HepG2 (cell line): ENCODE measurements around the gene ADAR. TPM values are rescaled to one million over a fixed set of nuclear protein-coding genes. Genes with fewer than 3 reads are reported as not detected.

Experiments used
- ATAC-seq: fragments of 200-7000 bp; cut with Tn5 transposase; 3 replicates; pipeline ENCODE4 v1.9.1; 2020; ENCODE audit warnings: mild to moderate bottlenecking, moderate library complexity
- BruUV-seq: library from RNA; stranded (reverse); fragments of 400-500 nt; replicated peaks from 2 replicates; lab custom pipeline; 2021; lab: Mats Ljungman, UMichigan
- CTCF ChIA-PET: fragments of 300-600 bp; formaldehyde crosslinking; extraction: SDS; loops from one replicate; lab custom pipeline; 2021; ENCODE audit warnings: low total read pairs, inconsistent platforms, low intra/inter-chr PET ratio; lab: Yijun Ruan, JAX
- POLR2A ChIA-PET: fragments of 350-600 bp; sonication (Branson Sonifier 250); formaldehyde crosslinking; loops from one replicate; lab custom pipeline; 2020; ENCODE audit warnings: antibody characterized with exemption, inconsistent platforms; lab: Yijun Ruan, JAX
- DNase-seq: peaks from one replicate; pipeline ENCODE4 v3.0.0-alpha.2; 2015; ENCODE audit warnings: low spot score
- FAIRE-seq: peaks from 3 replicates; lab custom pipeline; 2011; peaks lifted over from hg19 to GRCh38; lab: Jason Lieb, UNC
- H2AFZ ChIP-seq: one replicate; pipeline ENCODE4 v1.6.1; 2011; ENCODE audit warnings: low read length, inconsistent platforms
- H3K27ac ChIP-seq: fragments of 300-600 bp; 3 replicates; pipeline ENCODE4 v1.8.0; 2011; ENCODE audit warnings: mixed run types, mild to moderate bottlenecking, mixed read lengths, low read length, inconsistent platforms; ENCODE audit not compliant: insufficient read depth; ENCODE audit errors: extremely low read length
- H3K27me3 ChIP-seq, 2 experiments: fragments of 200-600 bp in 1 of 2; 2 replicates in 1 of 2; 3 replicates in 1 of 2; pipeline versions ENCODE4 v1.6.0 to v1.8.0; 2011; ENCODE audit warnings: low read length in 2 of 2, mild to moderate bottlenecking in 2 of 2, moderate library complexity in 2 of 2, inconsistent platforms in 1 of 2; ENCODE audit not compliant: insufficient read depth in 2 of 2, control insufficient read depth in 1 of 2
- H3K36me3 ChIP-seq, 2 experiments: fragments of 200-600 bp in 1 of 2; replicated peaks in 1 of 2; 2 replicates in 1 of 2; 3 replicates in 1 of 2; pipeline versions ENCODE4 v1.5.1 to v1.8.0; 2011; ENCODE audit warnings: low read length in 2 of 2, inconsistent platforms in 1 of 2; ENCODE audit not compliant: insufficient read depth in 2 of 2, control insufficient read depth in 1 of 2
- H3K4me1 ChIP-seq: 2 replicates; pipeline ENCODE4 v1.5.1; 2012; ENCODE audit warnings: low read length, inconsistent platforms; ENCODE audit not compliant: insufficient read depth
- H3K4me2 ChIP-seq: 2 replicates; pipeline ENCODE4 v1.6.0; 2011; ENCODE audit warnings: low read depth, low read length, inconsistent platforms
- H3K4me3 ChIP-seq, 3 experiments: fragments of 200-600 bp in 1 of 3; sonication (generic), shearing (Covaris generic) in 1 of 3; replicated peaks in 1 of 3; 2 replicates each; pipeline ENCODE4 v1.5.1; 2011 to 2016; ENCODE audit warnings: low read length in 3 of 3, inconsistent platforms in 2 of 3, low read depth in 2 of 3, mild to moderate bottlenecking in 2 of 3, control low read depth in 1 of 3, mixed read lengths in 1 of 3; ENCODE audit not compliant: insufficient read depth in 1 of 3
- H3K79me2 ChIP-seq: one replicate; pipeline ENCODE4 v1.6.1; 2011; ENCODE audit warnings: low read length, inconsistent platforms; ENCODE audit not compliant: insufficient read depth
- H3K9ac ChIP-seq: 2 replicates; pipeline ENCODE4 v1.6.0; 2011; ENCODE audit warnings: mild to moderate bottlenecking, low read depth, low read length, inconsistent platforms; ENCODE audit not compliant: insufficient read depth
- H3K9me3 ChIP-seq: 2 replicates; pipeline ENCODE4 v1.5.1; 2012; ENCODE audit warnings: mild to moderate bottlenecking, low read length
- H4K20me1 ChIP-seq: 2 replicates; pipeline ENCODE4 v1.6.0; 2011; ENCODE audit warnings: inconsistent platforms, mild to moderate bottlenecking, low read length, moderate library complexity; ENCODE audit not compliant: insufficient read depth
- EEA1 ChIP-seq: sonication (generic); formaldehyde crosslinking; IDR thresholded peaks from 2 replicates; pipeline ENCODE4 v1.5.1; 2020; ENCODE audit warnings: mild to moderate bottlenecking, missing genetic modification reagents, borderline replicate concordance
- HDAC6 ChIP-seq: fragments of 200-600 bp; sonication (generic); IDR thresholded peaks from 2 replicates; pipeline ENCODE4 v1.7.0; 2017; ENCODE audit warnings: mild to moderate bottlenecking, antibody characterized with exemption, low read length, low read depth
- IRF2 ChIP-seq: IDR thresholded peaks from 2 replicates; pipeline ENCODE4 v1.6.1; 2018; ENCODE audit warnings: missing genetic modification reagents, missing compliant biosample characterization
- KLF13 ChIP-seq: sonication (generic); formaldehyde crosslinking; IDR thresholded peaks from 2 replicates; pipeline ENCODE4 v1.4.0; 2020; ENCODE audit warnings: mild to moderate bottlenecking, missing genetic modification reagents
- LCORL ChIP-seq, 2 experiments: fragments of 450-650 bp in 1 of 2; sonication (generic) in 1 of 2; formaldehyde crosslinking in 1 of 2; IDR thresholded peaks; 2 replicates each; pipeline versions ENCODE4 v1.5.0 to v1.6.1; 2017 to 2020; ENCODE audit warnings: antibody characterized with exemption in 1 of 2, missing genetic modification reagents in 1 of 2
- RBFOX2 ChIP-seq: fragments of 200-400 bp; formaldehyde crosslinking; IDR thresholded peaks from 2 replicates; pipeline ENCODE4 v1.6.1; 2017; ENCODE audit warnings: low read depth, mild to moderate bottlenecking, low read length
- SNAPC2 ChIP-seq: sonication (generic); formaldehyde crosslinking; IDR thresholded peaks from 2 replicates; pipeline ENCODE4 v1.8.1; 2022; ENCODE audit warnings: mild to moderate bottlenecking, missing genetic modification reagents
- SSRP1 ChIP-seq: IDR thresholded peaks from 2 replicates; pipeline ENCODE4 v1.6.1; 2016; ENCODE audit warnings: control low read depth
- ZBTB38 ChIP-seq: sonication (generic); formaldehyde crosslinking; IDR thresholded peaks from 2 replicates; pipeline ENCODE4 v1.5.1; 2020; ENCODE audit warnings: mild to moderate bottlenecking, missing genetic modification reagents
- WGBS: methylation state at CpG from one replicate; pipeline ENCODE4 v1.1.6; 2017; ENCODE audit warnings: low lambda C conversion rate; 5-methylcytosine and 5-hydroxymethylcytosine counted together
- in situ Hi-C: cut with HindIII; loops from 2 replicates; pipeline ENCODE4 v1.10.0; 2017; ENCODE audit warnings: low pct_unique_long_range_greater_than_20kb; ENCODE audit not compliant: extremely low pct_ligation_motif_present
- intact Hi-C: fragments of 100-400 bp; cut with micrococcal nuclease; formaldehyde crosslinking; loops from one replicate; pipeline ENCODE4 v1.10.0; 2022; ENCODE audit not compliant: unreplicated experiment
- polyA plus RNA-seq, 8 experiments: library from polyadenylated mRNA; depleted of rRNA in 3 of 8; stranded (reverse) in 7 of 8; unstranded in 1 of 8; fragments of >200 nt; fragmentation: Illumina TruSeq in 4 of 8; extraction: Trizol in 4 of 8; gene quantifications; 2 replicates each; pipeline versions ENCODE4 v1.2.1 to v1.2.3, GENCODE V29; 2011 to 2016; ENCODE audit warnings: low read depth in 4 of 8, missing spikeins in 1 of 8, mixed read lengths in 1 of 8; ENCODE audit not compliant: insufficient read depth in 1 of 8
- total RNA-seq, 5 experiments: library from RNA; depleted of rRNA; stranded (reverse); fragments of >200 nt; fragmentation: Illumina TruSeq; extraction: Trizol; gene quantifications; 2 replicates each; pipeline ENCODE4 v1.2.3, GENCODE V29; 2016; ENCODE audit warnings: low read depth in 1 of 5
- TF ChIP-seq, protein P1 (sequence below): sonication (generic); formaldehyde crosslinking; IDR thresholded peaks from 2 replicates; pipeline ENCODE4 v1.8.0; 2023; ENCODE audit warnings: mild to moderate bottlenecking, missing genetic modification reagents

ADAR gene
- total and polyA plus RNA-seq, 2 of the 13 experiments (the other 11 are each of a cell fraction or from before 2014, with no cell fraction given): 70.8 to 86.2 TPM

- in situ Hi-C loops: no loop called here
- H4K20me1 ChIP-seq: no peaks in the 10 kb centered on the region; the same call in 1 of the 2 replicates
- BruUV-seq: no TSS peak
- no peak overlapping the region for H3K4me2 ChIP-seq
- DNase-seq (no peak), FAIRE-seq (no peak), ATAC-seq (no peak)
- peaks cover 32% of the 10 kb centered on the region for H3K79me2 ChIP-seq
- H2AFZ ChIP-seq: no peak overlapping the region
- H3K4me3 ChIP-seq: no peak overlapping the region
- TF ChIP-seq HDAC6: no peak
- TF ChIP-seq LCORL (IDR thresholded peaks at IDR 0.05): peak; percentile 66
- no peak for TF ChIP-seq LCORL (CRISPR knock-in tag; IDR thresholded peaks at IDR 0.05)
- peaks cover 29% of the 10 kb centered on the region for H3K4me1 ChIP-seq
- no peak overlapping the region for H3K9ac ChIP-seq
- no peaks in the 10 kb centered on the region for H3K9me3 ChIP-seq
- 96% methylated on average over 11 of the region's 12 CpGs for WGBS
- no peak overlapping the region for H3K27ac ChIP-seq
- POLR2A ChIA-PET: no interaction called here
- H3K27me3 ChIP-seq: no peaks in the 10 kb centered on the region; a peak in 1 of 5 replicates
- CTCF ChIA-PET: no interaction called here
- intact Hi-C loops: no loop called here
- peaks cover 39 to 72% of the 10 kb centered on the region in 2 experiments for H3K36me3 ChIP-seq
Observed at GRCh38 chr1:154553056-154554030, 54.6 kb downstream of the ADAR start.

DNA sequence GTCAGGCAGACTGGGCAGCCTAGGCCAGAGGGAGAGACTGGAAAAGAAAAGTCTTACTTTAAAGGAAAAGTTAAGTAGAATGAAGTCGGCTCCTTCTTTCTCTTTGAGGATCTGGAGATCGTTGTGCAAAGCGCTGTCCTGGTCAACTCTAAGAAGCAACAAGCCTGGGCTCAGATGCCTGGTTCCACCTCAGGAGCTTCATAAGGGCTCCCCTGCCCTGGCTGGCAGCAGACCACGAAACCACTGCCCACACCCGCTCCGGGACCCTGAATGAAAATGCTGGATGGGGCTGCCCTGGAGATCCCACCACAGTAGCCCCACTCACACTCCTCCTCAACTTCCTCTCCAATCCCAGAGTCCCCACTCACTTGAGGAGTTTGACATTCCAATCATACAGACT, 56.0 kb downstream of the ADAR start:
- no peaks in the 10 kb centered on the region for H3K9me3 ChIP-seq
- peaks cover 37% of the 10 kb centered on the region for H3K4me1 ChIP-seq
- H3K79me2 ChIP-seq: peaks cover 20% of the 10 kb centered on the region
- WGBS: 97% methylated on average over 5 of the region's 6 CpGs
- TF ChIP-seq EEA1 (CRISPR knock-in tag) (no peak), RBFOX2 (0 out of 2 replicates have a peak, but pooled peaks have one; percentile 6), SNAPC2 (CRISPR knock-in tag) (no peak), SSRP1 (no peak), KLF13 (CRISPR knock-in tag) (no peak), ZBTB38 (no peak), IRF2 (no peak)
- TF ChIP-seq, protein P1, sequence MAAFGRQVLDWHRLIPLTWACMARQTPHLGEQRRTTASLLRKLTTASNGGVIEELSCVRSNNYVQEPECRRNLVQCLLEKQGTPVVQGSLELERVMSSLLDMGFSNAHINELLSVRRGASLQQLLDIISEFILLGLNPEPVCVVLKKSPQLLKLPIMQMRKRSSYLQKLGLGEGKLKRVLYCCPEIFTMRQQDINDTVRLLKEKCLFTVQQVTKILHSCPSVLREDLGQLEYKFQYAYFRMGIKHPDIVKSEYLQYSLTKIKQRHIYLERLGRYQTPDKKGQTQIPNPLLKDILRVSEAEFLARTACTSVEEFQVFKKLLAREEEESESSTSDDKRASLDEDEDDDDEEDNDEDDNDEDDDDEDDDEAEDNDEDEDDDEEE: no peak
- CTCF ChIA-PET: no interaction called here
- H3K27ac ChIP-seq: no peak overlapping the region
- ATAC-seq: no peak
- no peaks in the 10 kb centered on the region; the same call in 1 of the 2 replicates for H4K20me1 ChIP-seq
- BruUV-seq: no TSS peak
- no peak for DNase-seq
- H3K36me3 ChIP-seq: peaks cover 39 to 72% of the 10 kb centered on the region in 2 experiments
- POLR2A ChIA-PET: no interaction called here
- no peak for FAIRE-seq
- no peaks in the 10 kb centered on the region for H3K27me3 ChIP-seq
- no peak overlapping the region for H3K4me3 ChIP-seq
- H3K9ac ChIP-seq: no peak overlapping the region
- no peak overlapping the region for H3K4me2 ChIP-seq
- H2AFZ ChIP-seq: no peak overlapping the region
- intact Hi-C loops: no loop called here
- in situ Hi-C loops: no loop called here
